ENCODE measurements around the gene C5orf63.

GRCh38 chr5:127027539-127027938 is 45.8 kb downstream of the C5orf63 start:
- TF ChIP-seq CTCF (IDR thresholded peaks at IDR 0.05; ENCODE audit: borderline replicate concordance, extremely low read depth, low read length, poor library complexity, severe bottlenecking): no peak
- no peak for TF ChIP-seq EZH2 (IDR thresholded peaks at IDR 0.05; ENCODE audit: borderline replicate concordance, low read depth, low read length, severe bottlenecking)
